ENCODE results near the gene C1orf50.
"Not testable (repeated sequence)": the region's sequence is repeated elsewhere in the genome, so short reads cannot be mapped to it uniquely, and the experiment has no call there.

C1orf50 gene

DNA sequence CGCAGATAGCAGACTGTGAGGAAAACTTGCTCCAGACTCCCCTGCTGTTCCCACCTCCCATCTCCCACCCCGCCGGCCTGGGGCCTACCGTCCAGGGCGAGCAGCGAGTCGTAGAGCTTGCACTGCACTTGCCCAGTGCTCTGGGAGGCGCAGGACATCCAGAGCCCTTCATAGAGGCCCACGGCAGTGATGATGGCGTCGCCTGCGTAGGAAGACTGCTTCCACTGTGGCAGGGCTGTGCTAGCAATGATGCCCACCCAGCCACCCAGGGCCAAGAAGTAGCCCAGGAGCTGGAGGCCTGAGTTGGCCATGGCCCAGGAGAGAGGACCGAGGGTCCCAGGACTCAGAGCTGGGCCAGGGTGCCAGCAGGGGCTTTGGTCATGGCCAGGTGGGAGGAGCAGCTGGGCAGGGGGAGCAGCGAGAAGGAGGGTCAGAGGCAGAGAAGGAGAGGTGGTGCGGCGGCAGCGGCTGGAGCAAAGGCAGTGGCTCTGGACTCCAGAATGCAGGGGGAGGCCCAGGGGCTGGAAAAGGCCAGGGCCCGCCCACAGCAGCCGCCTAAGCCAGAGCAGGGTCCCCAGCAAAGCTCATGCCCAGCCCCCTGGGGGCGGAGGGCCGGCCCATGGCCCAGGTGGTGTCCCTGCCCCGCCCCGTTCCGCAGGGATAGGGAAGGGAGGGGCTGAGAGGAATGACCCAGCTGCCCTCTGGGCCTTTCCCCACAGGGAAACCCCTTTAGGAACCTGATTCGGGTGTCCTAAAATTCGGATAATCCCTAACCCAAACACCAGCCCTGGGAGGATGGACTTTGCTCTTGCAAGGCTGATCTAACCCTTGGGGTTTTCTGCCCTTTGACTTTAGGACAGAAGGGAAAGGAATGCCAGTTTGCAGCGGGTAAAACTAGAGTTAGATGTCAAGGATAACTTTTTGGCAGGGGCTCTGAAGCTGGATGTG is 27.0 kb upstream of the C1orf50 start, which contains the start of gene CLDN19:
CLDN19 (minus strand) TSS at position 484 of the 948 bp plus-strand sequence; CDS start at position 311, 173 bp downstream.
- no peak for DNase-seq (ENCODE audit: low read depth)

DNA sequence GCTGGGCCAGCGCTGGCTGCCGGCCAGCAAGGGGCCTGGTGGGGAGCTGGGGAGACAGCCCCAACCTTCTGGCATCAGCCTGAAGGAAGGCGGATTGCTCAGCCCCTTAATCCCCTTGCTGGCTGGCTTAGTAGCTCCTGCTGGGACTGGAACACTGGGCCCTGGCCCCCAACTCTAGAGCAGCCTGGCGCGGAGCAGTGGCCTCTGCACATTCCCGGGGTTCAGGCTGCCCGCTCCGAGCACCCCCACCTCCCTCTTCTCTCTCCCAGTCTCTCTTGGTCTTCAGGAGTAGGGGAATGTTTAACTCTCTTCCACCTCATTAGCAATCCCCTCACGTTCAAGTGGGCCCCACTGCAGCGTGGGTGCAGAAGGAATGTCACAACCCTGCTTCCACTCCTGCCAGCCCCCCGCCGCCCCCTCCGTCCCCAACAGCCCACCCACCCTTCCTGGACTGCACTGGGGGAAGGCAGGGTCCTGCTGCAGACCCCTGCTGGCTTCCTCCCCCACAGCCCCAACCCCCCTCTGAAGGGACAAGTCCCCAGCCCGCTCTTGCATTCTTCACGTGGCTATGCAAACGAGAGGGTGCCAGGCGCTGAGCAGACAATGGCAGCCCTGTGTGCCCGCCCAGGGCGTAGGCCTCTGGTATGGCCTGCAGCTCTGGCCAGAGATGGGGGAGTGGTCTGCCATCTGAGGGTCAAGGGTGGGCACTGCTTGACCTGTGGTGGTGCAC is 26.0 kb upstream of the C1orf50 start:
- no peak for DNase-seq (ENCODE audit: low read depth)

- DNase-seq (ENCODE audit: low read depth): no peak
Observed at GRCh38 chr1:42741706-42742105, 25.3 kb upstream of the C1orf50 start.

- DNase-seq (ENCODE audit: low read depth): no peak
Observed at GRCh38 chr1:42742141-42742540, 24.9 kb upstream of the C1orf50 start.

- DNase-seq (ENCODE audit: low read depth): no peak
Observed at GRCh38 chr1:42742617-42743316, 24.3 kb upstream of the C1orf50 start.

- no peak for DNase-seq (ENCODE audit: low read depth)
Observed at GRCh38 chr1:42743317-42744147, 23.5 kb upstream of the C1orf50 start.

- DNase-seq (ENCODE audit: low read depth): no peak
Observed at GRCh38 chr1:42744148-42744413, 23.0 kb upstream of the C1orf50 start.

GRCh38 chr1:42745851-42746250 is 21.2 kb upstream of the C1orf50 start:
- no peak for DNase-seq (ENCODE audit: low read depth)

- no peak for DNase-seq (ENCODE audit: low read depth)
Observed at GRCh38 chr1:42746436-42747105, 20.5 kb upstream of the C1orf50 start.

GRCh38 chr1:42747125-42747524 is 19.9 kb upstream of the C1orf50 start:
- no peak for DNase-seq (ENCODE audit: low read depth)

GRCh38 chr1:42748021-42748420 is 19.0 kb upstream of the C1orf50 start:
- DNase-seq (ENCODE audit: low read depth): no peak

- DNase-seq (ENCODE audit: low read depth): no peak
Observed at GRCh38 chr1:42748461-42749410, 18.3 kb upstream of the C1orf50 start.

- no peak for DNase-seq (ENCODE audit: low read depth)
Observed at GRCh38 chr1:42750041-42750440, 17.0 kb upstream of the C1orf50 start.

- not testable (repeated sequence) for DNase-seq (ENCODE audit: low read depth)
Observed at GRCh38 chr1:42751511-42752070, 15.5 kb upstream of the C1orf50 start.

- DNase-seq (ENCODE audit: low read depth): no peak
Observed at GRCh38 chr1:42752284-42752683, 14.8 kb upstream of the C1orf50 start.

- no peak for DNase-seq (ENCODE audit: low read depth)
Observed at GRCh38 chr1:42753070-42753469, 14.0 kb upstream of the C1orf50 start.

GRCh38 chr1:42756956-42757891 is 9.8 kb upstream of the C1orf50 start:
- DNase-seq (ENCODE audit: low read depth): no peak

DNA sequence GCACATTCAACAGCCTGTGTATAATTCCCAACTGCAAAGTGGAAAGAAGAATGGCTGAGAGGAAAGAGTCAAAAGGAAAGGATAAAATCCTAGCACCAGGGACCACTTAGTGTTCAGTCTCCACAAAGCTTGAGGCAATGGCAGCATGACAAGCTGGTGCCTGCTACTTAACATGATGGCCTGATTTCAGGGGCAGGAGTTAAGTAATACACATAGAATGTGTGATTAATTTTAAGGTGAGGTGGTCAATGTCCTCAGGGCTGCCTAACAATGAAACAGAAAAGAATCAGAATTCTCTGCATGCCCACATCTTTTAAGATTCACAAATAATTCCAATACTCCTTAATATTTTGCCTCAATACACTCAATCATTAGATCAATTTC is 9.2 kb upstream of the C1orf50 start:
- DNase-seq (ENCODE audit: low read depth): no peak

GRCh38 chr1:42758641-42759040 is 8.4 kb upstream of the C1orf50 start:
- DNase-seq (ENCODE audit: low read depth): no peak
